Activated CD8-positive, alpha-beta T cell treated with anti-CD3 and anti-CD28 coated beads for 36 hours (primary cell): Measurements from ENCODE around the gene RAB13. TPM values are rescaled to one million over a fixed set of nuclear protein-coding genes. Genes with fewer than 3 reads are reported as not detected.

Experiments used
- ATAC-seq: fragments of 200-7000 bp; cut with Tn5 transposase; one replicate; pipeline ENCODE4 v1.10.0; 2021; ENCODE audit warnings: mild to moderate bottlenecking, moderate library complexity
- CTCF ChIA-PET: fragments of 350-600 bp; sonication (Branson Sonifier 250); formaldehyde crosslinking; loops from one replicate; lab custom pipeline; 2021; ENCODE audit warnings: antibody characterized with exemption; lab: Charles Lee
- POLR2A ChIA-PET: fragments of 350-600 bp; sonication (Branson Sonifier 250); formaldehyde crosslinking; loops from one replicate; lab custom pipeline; 2021; ENCODE audit warnings: antibody characterized with exemption; lab: Charles Lee
- DNase-seq: peaks from one replicate; pipeline ENCODE4 v3.0.0-alpha.2; 2020
- H3K27ac Mint-ChIP-seq: one replicate; pipeline ENCODE4 v1.8.0; 2021; ENCODE audit warnings: mild to moderate bottlenecking, mixed read lengths
- H3K27me3 Mint-ChIP-seq: one replicate; pipeline ENCODE4 v1.8.0; 2021; ENCODE audit warnings: mixed read lengths
- H3K36me3 Mint-ChIP-seq: one replicate; pipeline ENCODE4 v1.8.0; 2021; ENCODE audit warnings: low read depth, mixed read lengths
- H3K4me1 Mint-ChIP-seq: one replicate; pipeline ENCODE4 v1.8.0; 2021; ENCODE audit warnings: low read depth, mixed read lengths
- H3K4me3 Mint-ChIP-seq: one replicate; pipeline ENCODE4 v1.8.0; 2021; ENCODE audit warnings: mild to moderate bottlenecking, moderate library complexity, mixed read lengths
- H3K9me3 Mint-ChIP-seq: one replicate; pipeline ENCODE4 v1.8.0; 2021; ENCODE audit warnings: mixed read lengths
- CTCF ChIP-seq: fragments of 200-600 bp; IDR thresholded peaks from one replicate; pipeline ENCODE4 v1.8.0; 2022; ENCODE audit warnings: antibody characterized with exemption, mild to moderate bottlenecking
- intact Hi-C: fragments of 100-400 bp; cut with micrococcal nuclease; formaldehyde crosslinking; loops from one replicate; pipeline ENCODE4 v1.10.0; 2022
- total RNA-seq, 2 experiments: library from RNA; stranded (reverse); gene quantifications; one replicate each; pipeline ENCODE4 v1.2.3, GENCODE V29; 2021

The RAB13 gene
- total RNA-seq, 2 experiments from 2014 or later, result 41.7 to 45.6 TPM

DNA sequence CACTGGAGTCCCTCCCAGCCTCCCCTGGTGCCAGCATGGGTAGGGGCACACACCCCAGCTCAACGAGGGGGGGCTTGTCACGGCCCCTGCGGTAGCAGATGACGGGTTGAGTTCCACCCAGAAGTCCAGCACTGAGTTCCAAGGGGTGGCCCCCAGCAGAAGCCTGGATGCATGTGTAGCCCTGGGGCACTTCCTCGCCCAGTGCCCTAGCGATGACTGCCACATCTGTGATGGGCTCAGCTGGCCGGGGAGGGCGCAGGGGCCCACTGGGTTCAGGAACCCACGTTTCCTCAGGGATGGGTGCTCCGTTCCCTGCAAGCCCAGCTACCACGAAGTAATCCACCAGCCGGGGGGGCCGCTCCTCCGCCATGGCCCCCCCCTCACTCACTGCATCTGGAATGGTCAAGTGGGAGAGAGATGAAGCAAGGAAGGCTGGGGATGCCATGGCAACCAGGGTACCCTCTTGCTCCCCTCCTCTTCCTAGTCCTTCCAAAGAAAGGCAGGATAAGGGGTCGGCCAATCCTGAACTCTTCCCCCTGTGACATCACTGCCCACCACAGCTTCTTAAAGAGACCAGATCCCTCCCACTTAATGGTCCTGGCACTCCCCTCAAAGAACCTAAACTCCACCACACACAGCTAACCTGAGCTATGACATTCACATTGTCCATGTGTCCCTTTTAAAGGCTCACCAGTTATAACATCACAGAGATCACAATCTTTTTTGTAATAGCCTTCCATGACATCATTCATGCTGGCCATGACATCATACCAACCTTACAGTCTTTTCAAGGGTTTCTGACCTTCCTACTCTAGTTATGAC lies 41.9 kb downstream of the RAB13 start:
- peaks cover 31% of the 10 kb centered on the region for H3K4me1 Mint-ChIP-seq
- CTCF ChIA-PET, result interaction anchor here (0.8 to 4.8 kb wide), 11 partner anchors 10 to 213 kb away, joined by 3 to 59 read pairs (median 4); partner anchors contain the start of genes GATAD2B and RAB13
- DNase-seq (peak; percentile 61), ATAC-seq (no peak)
- H3K9me3 Mint-ChIP-seq, result no peaks in the 10 kb centered on the region
- H3K27me3 Mint-ChIP-seq, result no peaks in the 10 kb centered on the region
- peak overlapping the region; percentile 99 for H3K27ac Mint-ChIP-seq
- H3K4me3 Mint-ChIP-seq, result peak overlapping the region; percentile 88
- peaks cover 50% of the 10 kb centered on the region for H3K36me3 Mint-ChIP-seq
- POLR2A ChIA-PET, result interaction anchor here (0.6 to 8.9 kb wide), 21 partner anchors 10 to 277 kb away, joined by 3 to 126 read pairs (median 5); partner anchors contain the start of genes CREB3L4, CRTC2, GATAD2B and JTB
- TF ChIP-seq CTCF, result no peak
- intact Hi-C loops, result no loop called here

GRCh38 chr1:153942766-153943549 lies 43.2 kb downstream of the RAB13 start:
- DNase-seq, result no peak
- CTCF ChIA-PET, result interaction anchor here (1.3 to 4.8 kb wide), 3 partner anchors 11 to 135 kb away, joined by 3 to 59 read pairs (median 3); partner anchors contain the start of gene RAB13

GRCh38 chr1:153941826-153942725 lies 44.1 kb downstream of the RAB13 start:
- H3K36me3 Mint-ChIP-seq, result peaks cover 53% of the 10 kb centered on the region
- DNase-seq (no peak), ATAC-seq (no peak)
- intact Hi-C loops, result no loop called here
- H3K27me3 Mint-ChIP-seq, result no peaks in the 10 kb centered on the region
- H3K27ac Mint-ChIP-seq, result no peak overlapping the region
- H3K4me1 Mint-ChIP-seq, result peaks cover 30% of the 10 kb centered on the region
- CTCF ChIA-PET, result interaction anchor here (1.3 kb wide), 1 partner anchor 134 kb away, joined by 3 read pairs; no protein-coding TSS in a partner anchor
- H3K4me3 Mint-ChIP-seq, result no peak overlapping the region
- no peak for TF ChIP-seq CTCF
- no peaks in the 10 kb centered on the region for H3K9me3 Mint-ChIP-seq
- POLR2A ChIA-PET, result interaction anchor here (1.0 to 8.9 kb wide), 9 partner anchors 11 to 49 kb away, joined by 3 to 126 read pairs (median 4); partner anchors contain the start of genes CRTC2, GATAD2B, JTB and RPS27

More at GRCh38 chr1:153942766-153943549, 43.2 kb downstream of the RAB13 start:
- no peak for TF ChIP-seq CTCF
- H3K27me3 Mint-ChIP-seq, result no peaks in the 10 kb centered on the region
- ATAC-seq, result no peak
- H3K4me3 Mint-ChIP-seq, result no peak overlapping the region
- peaks cover 31% of the 10 kb centered on the region for H3K4me1 Mint-ChIP-seq
- intact Hi-C loops, result no loop called here
- POLR2A ChIA-PET, result interaction anchor here (1.1 to 8.9 kb wide), 9 partner anchors 8 to 48 kb away, joined by 3 to 126 read pairs (median 13); partner anchors contain the start of genes CRTC2, GATAD2B, JTB and RAB13
- peak overlapping the region; percentile 75 for H3K27ac Mint-ChIP-seq
- no peaks in the 10 kb centered on the region for H3K9me3 Mint-ChIP-seq
- peaks cover 45% of the 10 kb centered on the region for H3K36me3 Mint-ChIP-seq

GRCh38 chr1:153940756-153941155 lies 45.4 kb downstream of the RAB13 start:
- no peak for DNase-seq
- H3K4me1 Mint-ChIP-seq, result peaks cover 26% of the 10 kb centered on the region
- H3K27me3 Mint-ChIP-seq, result no peaks in the 10 kb centered on the region
- no peak for ATAC-seq
- intact Hi-C loops, result no loop called here
- POLR2A ChIA-PET, result interaction anchor here (0.6 to 8.9 kb wide), 10 partner anchors 11 to 50 kb away, joined by 3 to 126 read pairs (median 4); partner anchors contain the start of genes CREB3L4, GATAD2B, JTB and RPS27
- no peak overlapping the region for H3K27ac Mint-ChIP-seq
- no peak for TF ChIP-seq CTCF
- CTCF ChIA-PET, result interaction anchor here (1.3 kb wide), 1 partner anchor 44 kb away, joined by 3 read pairs; no protein-coding TSS in a partner anchor
- H3K9me3 Mint-ChIP-seq, result no peaks in the 10 kb centered on the region
- no peak overlapping the region for H3K4me3 Mint-ChIP-seq
- H3K36me3 Mint-ChIP-seq, result peaks cover 58% of the 10 kb centered on the region
